MM.1S (cell line): Measurements from ENCODE around the gene KCNJ6.

Experiments
- EZH2 ChIP-seq: fragments of 300-600 bp; sonication (generic); optimal IDR thresholded peaks from 2 replicates; pipeline ENCODE3; 2017; ENCODE audit warnings: low read depth, mild to moderate bottlenecking, antibody characterized with exemption, low read length, mixed read lengths
- TF ChIP-seq, protein P1 (sequence below): fragments of 300-600 bp; sonication (generic); IDR thresholded peaks from 2 replicates; pipeline ENCODE4 v1.5.1; 2016; ENCODE audit warnings: antibody characterized with exemption, low read length, mixed read lengths

DNA sequence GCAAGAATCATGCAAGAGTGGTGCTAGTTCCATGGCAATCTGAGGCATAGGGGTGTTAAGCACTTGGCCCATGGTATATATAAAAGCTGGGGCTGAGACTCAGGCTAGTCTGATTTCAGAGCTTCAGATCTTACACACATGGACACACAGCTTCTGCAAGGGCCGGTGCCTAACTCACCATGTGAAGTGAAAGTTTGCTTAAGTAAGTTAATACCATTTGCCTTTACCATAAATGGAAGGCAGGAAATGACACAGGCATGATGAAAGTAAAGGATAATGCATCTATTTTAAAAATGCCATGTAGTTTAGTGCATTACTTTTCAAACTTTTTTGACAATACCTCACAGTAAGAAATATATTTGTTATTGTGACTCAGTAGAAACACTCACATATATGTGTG is 122.6 kb downstream of the KCNJ6 start:
- TF ChIP-seq, protein P1, sequence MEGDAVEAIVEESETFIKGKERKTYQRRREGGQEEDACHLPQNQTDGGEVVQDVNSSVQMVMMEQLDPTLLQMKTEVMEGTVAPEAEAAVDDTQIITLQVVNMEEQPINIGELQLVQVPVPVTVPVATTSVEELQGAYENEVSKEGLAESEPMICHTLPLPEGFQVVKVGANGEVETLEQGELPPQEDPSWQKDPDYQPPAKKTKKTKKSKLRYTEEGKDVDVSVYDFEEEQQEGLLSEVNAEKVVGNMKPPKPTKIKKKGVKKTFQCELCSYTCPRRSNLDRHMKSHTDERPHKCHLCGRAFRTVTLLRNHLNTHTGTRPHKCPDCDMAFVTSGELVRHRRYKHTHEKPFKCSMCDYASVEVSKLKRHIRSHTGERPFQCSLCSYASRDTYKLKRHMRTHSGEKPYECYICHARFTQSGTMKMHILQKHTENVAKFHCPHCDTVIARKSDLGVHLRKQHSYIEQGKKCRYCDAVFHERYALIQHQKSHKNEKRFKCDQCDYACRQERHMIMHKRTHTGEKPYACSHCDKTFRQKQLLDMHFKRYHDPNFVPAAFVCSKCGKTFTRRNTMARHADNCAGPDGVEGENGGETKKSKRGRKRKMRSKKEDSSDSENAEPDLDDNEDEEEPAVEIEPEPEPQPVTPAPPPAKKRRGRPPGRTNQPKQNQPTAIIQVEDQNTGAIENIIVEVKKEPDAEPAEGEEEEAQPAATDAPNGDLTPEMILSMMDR: no peak
- TF ChIP-seq EZH2: no peak
